Measurements from ENCODE around the gene PDF.
A peak's percentile ranks its signal among the peaks of the same experiment; 100 is the strongest.
"Not testable (repeated sequence)": the region's sequence is repeated elsewhere in the genome, so short reads cannot be mapped to it uniquely, and the experiment has no call there.

PDF gene, protein sequence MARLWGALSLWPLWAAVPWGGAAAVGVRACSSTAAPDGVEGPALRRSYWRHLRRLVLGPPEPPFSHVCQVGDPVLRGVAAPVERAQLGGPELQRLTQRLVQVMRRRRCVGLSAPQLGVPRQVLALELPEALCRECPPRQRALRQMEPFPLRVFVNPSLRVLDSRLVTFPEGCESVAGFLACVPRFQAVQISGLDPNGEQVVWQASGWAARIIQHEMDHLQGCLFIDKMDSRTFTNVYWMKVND

DNA sequence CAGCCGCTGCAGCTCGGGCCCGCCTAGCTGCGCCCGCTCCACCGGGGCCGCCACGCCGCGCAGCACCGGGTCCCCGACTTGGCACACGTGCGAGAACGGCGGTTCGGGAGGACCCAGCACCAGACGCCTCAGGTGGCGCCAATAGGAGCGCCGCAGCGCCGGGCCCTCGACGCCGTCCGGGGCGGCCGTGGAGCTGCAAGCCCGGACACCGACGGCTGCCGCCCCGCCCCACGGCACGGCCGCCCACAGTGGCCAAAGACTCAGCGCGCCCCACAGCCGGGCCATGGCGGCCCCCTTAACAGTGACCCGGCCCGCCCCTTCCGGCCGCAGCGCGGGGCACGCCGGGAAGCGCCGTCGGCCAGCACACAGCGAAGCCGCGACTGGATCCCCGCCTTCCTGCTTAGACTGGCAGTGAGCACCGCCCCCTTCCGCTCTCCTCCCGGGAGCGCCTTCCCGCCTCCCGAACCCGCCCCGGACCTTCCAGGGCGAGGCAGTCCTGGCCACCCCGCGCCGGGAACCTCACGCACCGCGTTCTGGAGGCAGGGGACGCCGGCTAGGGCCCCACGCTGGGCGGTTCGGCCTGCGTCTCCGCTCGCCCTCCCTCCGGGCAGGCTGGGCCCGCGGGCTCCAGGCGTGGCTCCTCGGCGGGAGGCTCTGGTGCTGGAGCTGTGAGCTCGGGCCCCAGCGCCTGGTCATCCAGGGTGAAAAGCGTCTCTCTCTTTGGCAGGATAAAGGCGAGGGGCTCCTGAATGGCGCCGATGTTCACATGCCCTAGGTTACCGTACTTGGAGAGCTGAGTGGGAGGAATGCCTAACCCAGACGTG, at the start of gene PDF:
Gene PDF, minus strand, starts transcription at position 303 of the 824 bp plus-strand sequence. Its CDS starts 18 bp downstream, at position 285.
- FAIRE-seq (peak; percentile 72), DNase-seq (ENCODE audit: low spot score) (peak; percentile 97)

DNA sequence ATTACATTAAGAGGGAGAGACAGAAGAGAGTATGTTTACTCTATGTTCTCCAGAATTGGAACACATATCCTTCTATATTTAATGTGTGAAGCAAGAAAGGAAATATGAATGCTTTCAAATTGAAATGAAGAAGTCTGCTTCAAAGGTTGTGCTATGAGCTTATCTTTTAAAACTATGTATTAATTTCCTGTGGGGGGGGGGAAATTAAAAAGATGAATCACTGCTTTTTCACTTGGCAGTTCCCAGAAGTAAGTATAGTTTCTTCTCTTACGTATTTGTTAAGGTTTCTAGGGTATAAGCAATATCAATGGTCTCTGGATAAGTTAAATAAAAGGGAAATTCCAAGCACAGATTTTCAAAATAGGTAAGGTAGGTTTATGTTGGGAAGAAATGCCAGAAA, 48.4 kb upstream of the PDF start:
- no peak for FAIRE-seq
- no peak for DNase-seq (ENCODE audit: low spot score)

DNA sequence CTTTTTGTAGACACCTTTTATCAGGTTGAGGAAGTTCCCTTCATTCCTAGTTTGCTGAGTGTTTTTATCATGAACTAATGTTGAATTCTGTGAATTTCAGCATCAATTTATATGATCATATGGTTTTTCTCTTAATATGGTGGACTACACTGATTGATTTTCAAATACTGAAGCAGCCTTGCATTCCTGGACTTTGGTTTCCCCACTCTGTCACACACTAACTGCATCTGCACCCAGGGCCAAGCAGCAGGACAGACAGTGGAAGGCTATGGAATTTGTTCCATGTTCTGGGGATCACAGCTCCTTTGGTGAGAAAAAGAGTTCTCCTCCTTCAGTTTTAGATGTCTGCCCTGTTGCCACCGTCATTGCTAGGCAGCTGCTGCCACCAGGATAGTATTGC, 47.6 kb upstream of the PDF start:
- DNase-seq (ENCODE audit: low spot score) (no peak), FAIRE-seq (no peak)

DNA sequence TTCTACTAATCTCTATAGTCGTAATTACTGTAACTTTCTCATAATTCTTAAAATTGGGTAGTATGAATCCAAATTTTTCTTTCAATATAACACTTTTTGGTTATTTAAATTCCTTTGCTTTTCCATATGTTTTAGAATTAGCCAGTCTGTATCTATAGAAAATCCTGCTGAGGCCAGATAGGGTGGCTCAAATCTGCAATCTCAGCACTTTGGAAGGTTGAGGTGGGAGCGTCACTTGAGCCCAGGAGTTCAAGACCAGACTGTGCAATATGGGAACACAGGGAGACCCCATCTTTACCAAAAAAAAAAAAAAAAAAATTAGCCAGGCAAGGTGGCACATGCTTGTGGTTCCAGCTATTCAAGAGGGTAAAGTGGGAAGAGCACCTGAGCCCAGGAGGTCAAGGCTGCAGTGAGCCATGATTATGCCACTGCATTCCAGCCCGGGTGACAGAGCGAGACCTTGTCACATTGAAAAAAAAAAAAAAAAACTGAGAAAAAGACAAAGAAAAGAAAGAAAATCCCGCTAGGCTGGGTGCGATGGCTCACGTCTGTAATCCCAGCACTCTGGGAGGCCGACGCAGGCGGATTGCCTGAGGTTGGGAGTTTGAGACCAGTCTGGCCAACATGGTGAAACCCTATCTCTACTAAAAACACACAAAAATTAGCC, 46.1 kb upstream of the PDF start:
- DNase-seq (ENCODE audit: low spot score) (no peak), FAIRE-seq (no peak)

DNA sequence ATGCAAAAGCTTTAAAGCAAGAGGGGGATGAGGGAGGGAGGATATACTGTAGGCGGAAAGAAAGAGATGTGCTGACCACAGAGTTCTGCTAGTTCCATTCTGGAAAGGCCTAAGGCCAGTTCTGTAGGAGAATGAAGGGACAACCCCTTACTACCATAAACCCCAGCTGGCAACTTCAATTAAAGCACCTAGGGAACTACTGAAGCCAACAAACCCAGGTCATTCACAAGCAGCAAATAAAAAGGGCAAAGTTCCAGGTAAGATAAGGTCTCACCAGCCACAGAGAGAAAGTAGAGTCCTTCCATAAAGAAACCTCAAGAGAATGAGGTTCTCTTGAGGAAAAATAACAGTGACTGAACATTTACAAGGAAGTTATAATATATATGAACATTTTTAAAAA, 42.6 kb upstream of the PDF start:
- FAIRE-seq (no peak), DNase-seq (ENCODE audit: low spot score) (no peak)

DNA sequence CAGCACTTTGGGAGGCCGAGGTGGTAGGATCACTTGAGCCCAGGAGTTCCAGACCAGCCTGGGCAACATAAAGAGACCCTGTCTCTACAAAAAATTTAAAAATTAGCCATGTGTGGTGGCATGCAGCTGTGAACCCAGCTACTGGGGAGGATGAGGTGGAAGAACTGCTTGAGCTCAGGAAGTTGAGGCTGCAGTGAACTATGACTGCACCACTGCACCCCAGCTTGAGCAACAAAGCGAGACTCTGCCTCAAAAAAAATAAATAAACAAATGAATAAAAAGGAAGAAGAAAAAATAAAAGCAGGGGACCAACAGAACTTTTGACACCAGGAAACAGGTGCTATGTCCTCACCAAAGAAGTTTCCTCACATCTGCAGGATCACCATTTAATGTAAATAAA, 41.2 kb upstream of the PDF start:
- no peak for FAIRE-seq

DNA sequence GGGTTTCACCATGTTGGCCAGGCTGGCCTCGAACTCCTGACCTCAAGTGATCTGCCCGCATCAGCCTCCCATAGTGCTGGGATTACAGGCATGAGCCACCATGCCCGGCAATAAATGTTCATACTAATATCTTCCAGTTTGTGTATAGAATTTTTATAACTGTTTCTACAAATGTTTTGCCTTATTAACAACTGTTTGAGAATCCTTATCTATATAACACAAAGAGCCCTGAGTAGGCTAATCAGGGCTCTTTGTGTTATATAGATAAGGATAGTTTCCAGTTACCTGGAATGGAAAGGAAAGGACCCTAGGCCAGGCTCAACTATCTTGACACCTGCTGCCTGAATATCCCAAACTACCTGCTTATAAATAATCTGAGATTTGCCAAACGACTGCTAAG, 38.5 kb upstream of the PDF start:
- no peak for DNase-seq (ENCODE audit: low spot score)
- no peak for FAIRE-seq

More for the DNA sequence above, 41.2 kb upstream of the PDF start:
- no peak for DNase-seq (ENCODE audit: low spot score)

DNA sequence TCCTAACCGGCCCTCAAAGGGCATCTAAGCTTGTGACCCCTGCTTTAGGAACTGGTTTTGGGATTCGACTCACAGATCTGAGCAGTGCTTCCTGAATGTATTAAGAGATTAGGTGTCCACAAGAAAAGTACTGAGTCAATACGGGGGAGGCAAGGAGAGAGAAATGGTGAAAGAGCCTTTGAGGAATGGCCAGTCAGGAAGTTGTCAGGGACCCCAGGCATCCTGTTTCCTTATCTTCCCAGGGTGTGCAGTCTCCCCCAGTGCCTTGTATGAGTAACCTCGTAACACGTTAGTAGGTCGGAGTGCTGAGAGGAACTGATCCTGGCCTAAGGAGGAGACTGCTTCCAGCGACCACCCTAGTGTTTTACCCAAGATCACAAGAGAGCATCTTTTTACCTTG, 37.6 kb upstream of the PDF start:
- DNase-seq (ENCODE audit: low spot score) (no peak), FAIRE-seq (no peak)

DNA sequence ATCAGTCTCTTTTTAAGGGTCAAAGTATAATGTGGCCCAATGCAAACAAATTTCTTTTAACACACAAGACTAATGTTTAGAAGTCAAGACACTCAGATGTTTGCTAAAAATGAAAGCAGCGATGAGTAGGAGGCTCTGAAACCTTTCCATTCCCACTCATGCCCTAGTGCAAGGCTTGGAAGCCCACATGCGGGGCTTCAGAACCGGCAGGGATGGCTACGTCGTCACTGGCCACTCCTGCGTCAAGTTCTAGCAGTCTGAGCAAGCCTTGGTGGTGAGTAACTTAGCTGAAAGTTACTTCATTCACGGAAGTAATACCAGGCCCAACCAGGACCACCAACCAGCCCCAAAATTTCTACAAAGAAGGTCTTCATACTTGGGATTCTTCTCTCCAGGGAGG, 36.0 kb upstream of the PDF start:
- no peak for FAIRE-seq
- DNase-seq (ENCODE audit: low spot score): no peak

DNA sequence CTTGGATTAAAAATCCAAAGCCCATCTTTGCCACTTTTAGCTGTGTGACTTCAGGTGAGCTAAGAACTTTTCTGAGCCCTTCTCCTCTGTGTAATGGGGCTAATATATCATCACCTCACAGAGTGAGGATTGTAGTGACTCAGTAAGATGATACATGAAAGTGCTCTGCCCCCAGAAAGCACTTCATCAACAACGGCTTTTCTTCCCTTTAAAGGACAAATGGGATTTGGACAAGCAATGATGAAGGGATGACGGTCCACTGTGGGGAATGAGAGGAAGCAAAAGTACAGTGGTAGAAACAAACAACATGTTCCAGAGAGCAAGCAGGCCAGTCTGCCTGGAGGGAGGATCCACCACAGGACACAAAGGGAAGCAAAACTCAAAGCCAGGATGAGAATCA, 35.5 kb upstream of the PDF start:
- DNase-seq (ENCODE audit: low spot score) (no peak), FAIRE-seq (no peak)

DNA sequence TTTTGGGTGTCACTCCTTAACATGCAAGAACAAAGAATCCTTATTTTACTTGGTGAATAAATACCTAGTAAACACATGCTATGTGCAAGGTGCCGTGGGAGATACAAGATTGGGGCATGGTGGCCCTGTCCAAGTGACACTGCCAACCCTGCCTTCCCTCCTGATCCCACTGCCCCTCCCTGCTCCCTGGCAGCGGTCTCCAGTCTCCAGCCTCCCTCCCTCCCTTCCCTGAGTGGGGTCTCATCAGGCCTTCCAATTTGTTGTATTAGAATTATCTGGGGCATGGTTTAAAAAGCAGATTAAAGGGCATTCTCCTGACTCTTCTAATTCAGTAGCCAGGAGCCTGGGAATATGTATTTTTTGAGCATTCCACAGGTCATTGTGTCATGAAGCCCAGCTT, 33.7 kb upstream of the PDF start:
- no peak for DNase-seq (ENCODE audit: low spot score)
- FAIRE-seq: no peak

DNA sequence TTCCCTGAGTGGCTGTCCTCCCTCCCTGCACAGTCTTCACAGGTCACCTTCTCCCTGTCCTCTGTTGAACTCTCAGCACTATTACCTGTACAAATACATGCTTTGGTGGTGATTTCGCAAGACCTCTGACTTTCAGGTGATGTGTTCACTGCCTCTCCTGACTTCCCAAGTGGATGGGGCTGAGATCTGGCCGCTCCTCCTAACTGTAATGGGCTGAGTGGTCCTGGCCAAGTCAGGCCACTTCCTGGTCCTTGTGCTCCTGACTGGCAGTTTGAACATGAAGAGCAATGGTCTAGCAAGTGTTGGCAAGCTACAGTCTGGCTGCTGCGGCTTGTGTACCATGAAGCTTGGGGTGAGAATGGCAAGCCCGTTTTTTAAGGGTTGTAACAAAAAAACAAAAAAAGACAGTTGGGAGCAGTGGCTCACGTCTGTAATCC, 32.9 kb upstream of the PDF start:
- DNase-seq (ENCODE audit: low spot score) (no peak), FAIRE-seq (no peak)

DNA sequence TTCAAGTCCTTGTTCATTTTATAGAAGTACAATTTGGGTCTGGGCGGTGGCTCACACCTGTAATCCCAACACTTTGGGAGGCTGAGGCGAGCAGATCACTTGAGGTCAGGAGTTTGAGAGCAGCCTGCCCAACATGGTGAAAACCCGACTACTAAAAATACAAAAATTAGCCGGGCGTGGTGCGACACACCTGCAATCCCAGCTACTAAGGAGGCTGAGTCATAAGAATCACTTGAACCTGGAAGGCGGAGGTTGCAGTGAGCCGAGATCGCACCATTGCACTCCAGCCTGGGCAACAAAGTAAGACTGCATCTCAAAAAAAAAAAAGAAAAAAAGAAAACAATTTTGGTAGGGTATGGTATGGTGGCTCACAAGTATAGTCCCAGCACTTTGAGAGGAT, 29.7 kb upstream of the PDF start:
- FAIRE-seq; DNase-seq (ENCODE audit: low spot score): not testable (repeated sequence)

DNA sequence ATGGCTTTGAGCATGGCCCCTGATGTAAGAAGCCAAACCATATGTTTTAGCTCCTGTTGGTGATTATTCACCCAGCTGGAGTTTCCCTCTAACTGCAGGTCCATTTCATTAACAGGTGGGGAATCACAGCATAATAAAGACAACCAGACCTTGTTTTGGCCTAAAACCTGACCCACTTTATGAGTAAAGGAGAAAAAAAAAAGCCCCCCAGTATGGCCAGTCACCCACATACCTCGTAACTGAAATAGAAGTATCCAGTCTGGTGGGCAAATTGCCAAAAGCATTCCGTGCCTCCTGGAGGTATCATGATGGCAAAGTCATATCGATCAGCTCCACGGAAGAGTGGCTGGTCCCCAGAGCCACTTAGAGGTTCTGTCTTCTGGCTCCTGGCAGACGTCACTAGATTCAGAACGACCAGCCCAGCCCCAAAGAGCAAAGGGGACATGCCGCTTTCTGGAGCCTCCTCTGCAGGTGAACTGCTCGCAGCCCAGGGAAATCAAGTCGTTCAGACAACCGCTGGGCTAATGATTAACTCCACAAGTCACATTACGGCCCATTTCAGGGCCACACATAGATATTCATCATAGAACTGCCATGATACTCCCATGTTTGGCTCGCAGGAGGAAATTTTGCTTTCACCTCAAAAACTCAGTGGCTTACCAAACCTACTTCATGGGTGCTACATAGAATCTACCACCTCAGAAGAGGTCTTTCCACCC, 21.1 kb upstream of the PDF start, which contains the start of gene TMED6:
Gene TMED6, minus strand, starts transcription at position 478 of the 719 bp plus-strand sequence. Its CDS starts 33 bp downstream, at position 445.
- DNase-seq (ENCODE audit: low spot score) (no peak), FAIRE-seq (no peak)

DNA sequence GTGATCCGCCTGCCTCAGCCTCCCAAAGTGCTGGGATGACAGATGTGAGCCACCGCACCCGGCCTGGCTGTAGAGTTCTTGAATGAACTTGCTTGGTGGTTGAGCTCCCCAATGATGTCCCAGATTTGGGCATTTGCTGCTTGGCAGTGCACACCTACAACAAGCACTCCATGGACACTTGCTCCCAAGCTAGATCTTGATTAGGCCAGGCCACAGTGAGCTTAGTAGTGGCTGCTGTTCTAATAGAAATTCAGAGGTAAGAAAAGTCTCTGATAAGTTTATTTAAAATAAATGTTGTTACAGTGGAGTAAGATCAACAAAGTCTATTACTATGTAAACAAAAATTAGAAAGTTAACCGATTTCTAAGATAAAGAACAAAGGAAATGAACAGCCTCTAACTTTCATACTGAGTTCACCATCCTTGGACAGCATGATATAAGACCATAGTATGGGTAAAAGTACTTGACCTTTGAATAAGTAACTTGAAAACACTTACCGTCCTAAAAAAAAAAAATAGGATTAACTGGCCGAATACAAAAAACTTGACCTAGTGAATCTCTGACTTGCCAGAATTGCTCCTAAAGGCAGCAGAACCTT, 20.2 kb upstream of the PDF start:
- FAIRE-seq: no peak

DNA sequence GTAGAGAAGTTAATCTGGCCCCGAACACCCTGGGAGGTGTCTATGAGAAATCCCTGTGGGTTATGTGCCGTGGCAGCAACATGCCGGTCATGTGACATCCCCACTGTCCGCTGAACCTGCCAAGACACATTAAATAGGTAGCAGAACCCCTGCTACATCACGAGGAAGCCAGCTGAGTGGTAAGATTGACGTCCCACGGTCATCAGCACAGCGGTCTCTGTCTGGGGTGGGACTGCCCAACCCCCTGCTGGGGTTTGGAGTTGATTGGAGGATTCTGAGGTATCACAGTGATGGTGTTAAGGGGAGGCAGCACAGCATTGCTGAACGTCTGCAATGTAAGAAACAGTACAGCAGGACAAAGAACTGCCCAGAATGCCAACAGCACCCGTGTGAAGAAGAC, 19.1 kb upstream of the PDF start:
- FAIRE-seq: no peak
- DNase-seq (ENCODE audit: low spot score): no peak

More for the DNA sequence above, 20.2 kb upstream of the PDF start:
- DNase-seq (ENCODE audit: low spot score): no peak

DNA sequence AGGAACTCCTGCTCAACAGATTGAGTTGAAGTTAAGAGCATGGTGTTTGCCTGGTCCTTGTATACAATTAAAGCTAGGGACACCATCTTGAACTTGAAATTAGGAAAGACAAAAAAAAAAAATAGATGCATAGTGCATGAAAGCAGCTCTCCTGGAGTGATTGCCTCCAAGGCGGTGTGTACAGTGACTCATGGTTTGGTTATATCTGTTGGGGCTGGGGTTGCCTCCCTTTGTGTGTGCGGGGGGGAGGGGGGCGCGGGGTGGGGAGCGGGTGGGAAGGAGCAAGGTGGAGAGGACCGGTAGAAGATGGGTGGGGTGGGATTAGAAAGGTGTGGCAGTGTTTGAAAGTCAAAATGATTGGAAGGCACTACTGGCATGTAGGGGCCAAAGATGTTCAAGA, 17.8 kb upstream of the PDF start:
- DNase-seq (ENCODE audit: low spot score): no peak
- no peak for FAIRE-seq

DNA sequence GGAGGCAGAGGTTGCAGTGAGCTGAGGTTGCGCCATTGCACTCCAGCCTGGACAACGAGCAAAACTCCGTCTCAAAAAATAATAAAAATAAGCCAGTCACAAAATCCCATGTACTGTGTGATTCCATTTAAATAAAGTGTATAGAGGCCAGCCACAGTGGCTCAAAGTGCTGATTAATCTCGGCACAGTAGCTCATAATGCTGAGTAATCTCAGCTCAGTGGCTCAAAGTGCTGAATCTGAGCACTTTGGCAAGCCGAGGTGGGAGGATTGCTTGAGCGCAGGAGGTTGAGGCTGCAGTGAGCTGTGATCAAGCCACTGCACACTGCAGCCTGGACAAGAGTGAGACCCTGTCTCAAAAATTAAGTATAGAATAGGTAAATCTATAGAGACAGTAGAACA, 16.3 kb upstream of the PDF start:
- DNase-seq (ENCODE audit: low spot score): no peak
- FAIRE-seq: no peak

DNA sequence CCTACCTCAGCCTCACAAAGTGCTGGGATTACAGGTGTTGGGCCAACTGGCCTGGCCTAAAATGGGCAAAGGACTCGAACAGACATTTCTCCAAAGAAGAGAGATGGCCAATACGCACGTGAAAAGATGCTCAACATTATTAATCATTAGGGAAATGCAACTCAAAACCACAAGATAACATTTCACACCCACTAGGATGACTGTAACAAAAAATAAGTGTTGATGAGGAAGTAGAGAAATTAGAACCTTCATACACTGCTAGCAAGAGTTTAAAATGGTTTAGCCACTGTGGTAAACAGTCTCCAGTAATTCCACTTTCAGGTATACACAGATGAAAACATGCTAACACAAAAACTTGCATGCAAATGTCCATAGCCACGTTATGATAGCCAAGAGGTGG, 15.5 kb upstream of the PDF start:
- no peak for DNase-seq (ENCODE audit: low spot score)
- FAIRE-seq: no peak

DNA sequence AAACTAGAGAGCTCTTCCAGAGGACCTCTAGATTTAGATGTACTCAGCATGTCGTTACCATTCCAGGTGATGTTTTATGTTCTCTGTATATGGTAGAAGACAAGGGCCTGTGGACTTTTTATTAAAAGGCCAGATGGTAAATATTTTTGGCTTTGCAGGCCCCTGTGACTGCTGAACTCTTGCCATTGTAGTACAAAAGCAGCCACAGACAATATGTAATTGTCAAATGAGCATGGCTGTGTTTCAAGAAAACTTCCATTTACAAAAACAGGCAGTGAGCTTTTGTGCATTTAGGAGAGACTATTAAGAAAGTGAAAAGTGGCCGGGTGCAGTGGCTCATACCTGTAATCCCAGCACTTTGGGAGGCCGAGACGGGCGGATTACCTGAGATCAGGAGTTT, 13.8 kb upstream of the PDF start:
- DNase-seq (ENCODE audit: low spot score) (no peak), FAIRE-seq (no peak)

DNA sequence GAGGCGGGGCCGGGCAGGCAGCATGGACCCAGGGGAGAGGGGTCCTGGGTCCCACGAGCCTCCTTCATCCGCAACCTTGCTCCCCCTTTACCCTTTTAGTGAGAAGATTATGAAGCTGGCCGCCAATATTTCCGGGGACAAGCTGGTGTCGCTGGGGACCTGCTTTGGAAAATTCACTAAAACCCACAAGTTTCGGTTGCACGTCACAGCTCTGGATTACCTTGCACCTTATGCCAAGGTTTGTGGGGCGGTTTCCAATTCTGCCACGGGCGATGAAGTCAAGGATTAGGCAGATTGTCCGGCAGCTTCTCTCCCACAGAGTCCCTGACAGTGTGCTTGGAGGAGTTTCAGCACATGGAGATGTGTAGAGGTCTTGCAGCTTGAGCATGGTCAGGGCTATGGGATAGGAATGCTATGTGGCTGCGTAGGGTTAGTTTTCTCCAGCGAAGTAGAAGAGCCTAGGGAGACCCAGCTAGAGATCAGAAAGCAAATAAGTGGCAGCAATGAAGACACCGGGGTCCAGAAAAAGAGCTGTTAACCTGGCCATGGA, 9.8 kb upstream of the PDF start:
- DNase-seq (ENCODE audit: low spot score): no peak
- FAIRE-seq: no peak

All from urothelium cell line (cell line).